IMR-90 (cell line): ENCODE data around the gene DOCK7. TPM values are rescaled to one million over a fixed set of nuclear protein-coding genes. Genes with fewer than 3 reads are reported as not detected.

ENCODE experiments used
- ATAC-seq: fragments of 200-7000 bp; cut with Tn5 transposase; 2 replicates; pipeline ENCODE4 v1.9.1; 2020; ENCODE audit warnings: low read depth, mild to moderate bottlenecking, moderate library complexity
- BruUV-seq: library from RNA; stranded (reverse); fragments of 400-500 nt; replicated peaks from 2 replicates; lab custom pipeline; 2021; lab: Mats Ljungman, UMichigan
- CTCF ChIA-PET: fragments of 300-600 bp; formaldehyde crosslinking; extraction: SDS; loops from one replicate; lab custom pipeline; 2021; ENCODE audit warnings: antibody characterized with exemption; lab: Yijun Ruan, JAX
- POLR2A ChIA-PET: fragments of 300-600 bp; sonication (Branson Sonifier 250); formaldehyde crosslinking; loops from one replicate; lab custom pipeline; 2022; ENCODE audit warnings: antibody characterized with exemption; ENCODE audit not compliant: unreplicated experiment; lab: Charles Lee
- DNase-seq: peaks from one replicate; pipeline ENCODE4 v3.0.0; 2013
- H2AFZ ChIP-seq: replicated peaks from 2 replicates; pipeline ENCODE3; 2013; ENCODE audit warnings: low read length, mild to moderate bottlenecking; ENCODE audit not compliant: poor library complexity
- H2AK5ac ChIP-seq: 2 replicates; pipeline ENCODE4 v1.6.1; 2013; ENCODE audit warnings: low read depth, low read length, inconsistent platforms
- H2AK9ac ChIP-seq: replicated peaks from 2 replicates; pipeline ENCODE3; 2013; ENCODE audit warnings: mild to moderate bottlenecking, low read depth, low read length, moderate library complexity; ENCODE audit not compliant: poor library complexity
- H2BK120ac ChIP-seq: 2 replicates; pipeline ENCODE4 v1.6.1; 2013; ENCODE audit warnings: low read depth, low read length, inconsistent platforms
- H2BK15ac ChIP-seq: 3 replicates; pipeline ENCODE4 v1.6.1; 2013; ENCODE audit warnings: low read depth, low read length, inconsistent platforms
- H2BK20ac ChIP-seq: 2 replicates; pipeline ENCODE4 v1.6.1; 2013; ENCODE audit warnings: low read depth, mild to moderate bottlenecking, inconsistent platforms, low read length, moderate library complexity
- H2BK5ac ChIP-seq: 2 replicates; pipeline ENCODE4 v1.6.1; 2013; ENCODE audit warnings: mild to moderate bottlenecking, low read depth, low read length, inconsistent platforms; ENCODE audit not compliant: poor library complexity, severe bottlenecking
- H3K14ac ChIP-seq: replicated peaks from 2 replicates; pipeline ENCODE4 v1.6.1; 2013; ENCODE audit warnings: low read depth, low read length, inconsistent platforms
- H3K18ac ChIP-seq: 2 replicates; pipeline ENCODE4 v1.6.1; 2013; ENCODE audit warnings: low read depth, low read length, control low read depth
- H3K23ac ChIP-seq: 2 replicates; pipeline ENCODE4 v1.6.1; 2013; ENCODE audit warnings: low read depth, low read length, inconsistent platforms
- H3K27ac ChIP-seq: 2 replicates; pipeline ENCODE4 v1.5.1; 2013; ENCODE audit warnings: mild to moderate bottlenecking, control low read depth, low read length; ENCODE audit not compliant: insufficient read depth
- H3K27me3 ChIP-seq: 2 replicates; pipeline ENCODE4 v1.6.1; 2013; ENCODE audit warnings: low read length; ENCODE audit not compliant: control insufficient read depth, insufficient read depth
- H3K36me3 ChIP-seq: 2 replicates; pipeline ENCODE4 v1.6.1; 2013; ENCODE audit warnings: low read length, mixed read lengths; ENCODE audit not compliant: control insufficient read depth, insufficient read depth
- H3K4ac ChIP-seq: 2 replicates; pipeline ENCODE4 v1.6.1; 2013; ENCODE audit warnings: low read depth, low read length, inconsistent platforms
- H3K4me1 ChIP-seq: 2 replicates; pipeline ENCODE4 v1.6.1; 2013; ENCODE audit warnings: low read length, mixed read lengths; ENCODE audit not compliant: control insufficient read depth, insufficient read depth
- H3K4me2 ChIP-seq: 2 replicates; pipeline ENCODE4 v1.6.1; 2013; ENCODE audit warnings: low read depth, mild to moderate bottlenecking, control low read depth, low read length, moderate library complexity
- H3K4me3 ChIP-seq: 2 replicates; pipeline ENCODE4 v1.5.1; 2013; ENCODE audit warnings: low read depth, mild to moderate bottlenecking, control low read depth, low read length, moderate library complexity; ENCODE audit not compliant: insufficient read depth
- H3K56ac ChIP-seq: 2 replicates; pipeline ENCODE4 v1.6.1; 2013; ENCODE audit warnings: low read length, inconsistent platforms; ENCODE audit not compliant: insufficient read depth; ENCODE audit errors: extremely low read depth
- H3K79me1 ChIP-seq, 2 experiments: 2 replicates each; pipeline ENCODE4 v1.6.1; 2013; ENCODE audit warnings: low read length in 2 of 2, inconsistent platforms in 1 of 2, low read depth in 1 of 2
- H3K9ac ChIP-seq: 2 replicates; pipeline ENCODE4 v1.6.1; 2013; ENCODE audit warnings: low read depth, low read length, control low read depth
- H3K9me1 ChIP-seq: 2 replicates; pipeline ENCODE4 v1.6.1; 2013; ENCODE audit warnings: low read length, inconsistent platforms; ENCODE audit not compliant: insufficient read depth
- H3K9me3 ChIP-seq: 2 replicates; pipeline ENCODE4 v1.6.1; 2013; ENCODE audit warnings: low read length; ENCODE audit not compliant: control insufficient read depth, insufficient read depth
- H4K20me1 ChIP-seq: 2 replicates; pipeline ENCODE4 v1.6.1; 2013; ENCODE audit warnings: low read length, inconsistent platforms; ENCODE audit not compliant: insufficient read depth
- H4K5ac ChIP-seq: 2 replicates; pipeline ENCODE4 v1.6.1; 2013; ENCODE audit warnings: mild to moderate bottlenecking, low read depth, low read length, control low read depth
- H4K8ac ChIP-seq, 2 experiments: 2 replicates each; pipeline ENCODE4 v1.6.1; 2013; ENCODE audit warnings: low read depth in 2 of 2, low read length in 2 of 2, control low read depth in 1 of 2, inconsistent platforms in 1 of 2
- H4K91ac ChIP-seq: 2 replicates; pipeline ENCODE4 v1.6.1; 2013; ENCODE audit warnings: low read depth, low read length, inconsistent platforms; ENCODE audit not compliant: insufficient read depth
- CEBPB ChIP-seq: IDR thresholded peaks from 2 replicates; pipeline ENCODE4 v1.6.1; 2012; ENCODE audit warnings: low read depth, low read length, improper control_type of control experiment
- CHD1 ChIP-seq: IDR thresholded peaks from 2 replicates; pipeline ENCODE4 v1.6.1; 2012; ENCODE audit warnings: low read depth, low read length, improper control_type of control experiment
- CTCF ChIP-seq: conservative IDR thresholded peaks from 2 replicates; pipeline ENCODE4 v1.5.1; 2012; ENCODE audit warnings: mild to moderate bottlenecking, low read depth, low read length, improper control_type of control experiment
- ELK1 ChIP-seq: fragments of 150-350 bp; IDR thresholded peaks from 2 replicates; pipeline ENCODE4 v1.6.1; 2016; ENCODE audit warnings: low read depth, mild to moderate bottlenecking, low read length, moderate library complexity, borderline replicate concordance
- FOS ChIP-seq: fragments of 150-350 bp; IDR thresholded peaks from 2 replicates; pipeline ENCODE4 v1.6.1; 2016; ENCODE audit warnings: low read depth, low read length
- MAFK ChIP-seq: IDR thresholded peaks from 2 replicates; pipeline ENCODE4 v1.6.1; 2012; ENCODE audit warnings: low read depth, low read length, improper control_type of control experiment
- MAZ ChIP-seq: IDR thresholded peaks from 2 replicates; pipeline ENCODE4 v1.6.1; 2012; ENCODE audit warnings: low read depth, mild to moderate bottlenecking, low read length, improper control_type of control experiment, moderate library complexity, borderline replicate concordance
- MXI1 ChIP-seq: IDR thresholded peaks from 2 replicates; pipeline ENCODE4 v1.6.1; 2012; ENCODE audit warnings: low read depth, mild to moderate bottlenecking, low read length, moderate library complexity, borderline replicate concordance
- NFE2L2 ChIP-seq: fragments of 150-350 bp; IDR thresholded peaks from 2 replicates; pipeline ENCODE4 v1.6.1; 2016; ENCODE audit warnings: low read depth, mild to moderate bottlenecking, low read length
- POLR2A ChIP-seq: IDR thresholded peaks from 2 replicates; pipeline ENCODE4 v1.6.1; 2012; ENCODE audit warnings: mild to moderate bottlenecking, low read depth, low read length
- RCOR1 ChIP-seq: IDR thresholded peaks from 2 replicates; pipeline ENCODE4 v1.6.1; 2012; ENCODE audit warnings: mild to moderate bottlenecking, low read length, improper control_type of control experiment; ENCODE audit not compliant: insufficient replicate concordance
- SMC3 ChIP-seq: fragments of 150-350 bp; IDR thresholded peaks from 2 replicates; pipeline ENCODE4 v1.6.1; 2016; ENCODE audit warnings: low read depth, mild to moderate bottlenecking, antibody characterized with exemption, low read length, moderate library complexity
- WGBS, 2 experiments: methylation state at CpG; one replicate each; pipeline versions ENCODE4 v1.1.5 to v1.1.7; 2013; ENCODE audit warnings: missing lambda C conversion rate in 2 of 2; ENCODE audit not compliant: insufficient read length in 1 of 2; ENCODE audit errors: extremely low coverage in 2 of 2; 5-methylcytosine and 5-hydroxymethylcytosine counted together
- dilution Hi-C: fragments of 300-500 bp; cut with HindIII; formaldehyde crosslinking; loops from one replicate; pipeline ENCODE4 v1.14.3; 2018; ENCODE audit warnings: low sequenced_read_pairs; ENCODE audit not compliant: unreplicated experiment
- in situ Hi-C: fragments of 300-500 bp; cut with MboI; formaldehyde crosslinking; loops from 3 replicates; pipeline ENCODE4 v1.14.3; 2019; ENCODE audit warnings: low sequenced_read_pairs, inconsistent platforms, mixed read lengths
- intact Hi-C: fragments of 100-400 bp; cut with micrococcal nuclease; formaldehyde crosslinking; loops from 2 replicates; pipeline ENCODE4 v1.10.0; 2022
- polyA plus RNA-seq, 3 experiments: library from polyadenylated mRNA; depleted of rRNA; stranded (reverse); fragments of >200 nt; gene quantifications; 2 replicates each; pipeline ENCODE4 v1.2.3, GENCODE V29; 2012; ENCODE audit warnings: low replicate concordance in 1 of 3
- total RNA-seq: library from RNA; depleted of rRNA; stranded (reverse); fragments of >200 nt; gene quantifications from 2 replicates; pipeline ENCODE4 v1.2.3, GENCODE V29; 2012

DOCK7 gene
- total and polyA plus RNA-seq, 2 of the 4 experiments (the other 2 are of a cell fraction) = 38.0 to 97.7 TPM

- dilution Hi-C loops = no loop called here
- H3K27ac ChIP-seq = no peak overlapping the region
- BruUV-seq = no TSS peak
These were observed 258.6 kb downstream of the DOCK7 start for GRCh38 chr1:62429581-62429980.

More at GRCh38 chr1:62429581-62429980, 258.6 kb downstream of the DOCK7 start:
- H3K9me1 ChIP-seq = no peaks in the 10 kb centered on the region
- H3K27me3 ChIP-seq = peaks cover 5% of the 10 kb centered on the region
- no peak overlapping the region for H4K8ac ChIP-seq
- H2BK120ac ChIP-seq = no peak overlapping the region
- TF ChIP-seq FOS = no peak
- TF ChIP-seq POLR2A = no peak
- TF ChIP-seq SMC3 = no peak
- no peak for TF ChIP-seq MAFK
- no peak for TF ChIP-seq CHD1
- no peak for TF ChIP-seq ELK1
- TF ChIP-seq NFE2L2 = no peak
- no peak for TF ChIP-seq RCOR1
- no peak for TF ChIP-seq CEBPB
- no peak for TF ChIP-seq CTCF
- TF ChIP-seq MAZ = no peak
- TF ChIP-seq MXI1 = no peak
- intact Hi-C loops = no loop called here
- no peak overlapping the region for H2AFZ ChIP-seq
- H3K4me1 ChIP-seq = no peaks in the 10 kb centered on the region
- no peak overlapping the region for H2AK5ac ChIP-seq
- H3K23ac ChIP-seq = no peak overlapping the region
- no peak overlapping the region for H3K56ac ChIP-seq
- no peak overlapping the region for H3K14ac ChIP-seq
- DNase-seq = no peak
- H3K79me1 ChIP-seq = no peaks in the 10 kb centered on the region
- no peak overlapping the region for H3K4ac ChIP-seq
- no CpG with 5 or more reads among the region's 2 CpGs for WGBS, 2 experiments
- no peak overlapping the region for H3K9ac ChIP-seq
- POLR2A ChIA-PET = no interaction called here
- no peak overlapping the region for H2AK9ac ChIP-seq
- in situ Hi-C loops = no loop called here
- H4K20me1 ChIP-seq = no peaks in the 10 kb centered on the region
- no peak overlapping the region for H4K5ac ChIP-seq
- no peak overlapping the region for H3K18ac ChIP-seq
- H3K4me2 ChIP-seq = no peak overlapping the region
- no peak overlapping the region for H3K4me3 ChIP-seq
- no peaks in the 10 kb centered on the region for H3K9me3 ChIP-seq
- ATAC-seq = no peak
- no peaks in the 10 kb centered on the region for H3K36me3 ChIP-seq
- H2BK5ac ChIP-seq = no peak overlapping the region
- no peak overlapping the region for H4K91ac ChIP-seq
- no peak overlapping the region for H2BK20ac ChIP-seq
- CTCF ChIA-PET = no interaction called here
- H2BK15ac ChIP-seq = no peak overlapping the region
